Hindlimb muscle (tissue), 1 donor: ENCODE measurements around the gene SIRT2. TPM values are rescaled to one million over a fixed set of nuclear protein-coding genes. Genes with fewer than 3 reads are reported as not detected.
A peak's percentile ranks its signal among the peaks of the same experiment; 100 is the strongest.
"Not testable (repeated sequence)": the region's sequence is repeated elsewhere in the genome, so short reads cannot be mapped to it uniquely, and the experiment has no call there.

Source experiments
- DNase-seq: peaks from one replicate; pipeline ENCODE4 v3.0.0-alpha.2; 2013
- polyA plus RNA-seq: library from polyadenylated mRNA; unstranded; fragments of 120-200 nt; gene quantifications from one replicate; pipeline ENCODE4 v1.2.1, GENCODE V29; 2013; ENCODE audit not compliant: insufficient read length

Gene SIRT2
- polyA plus RNA-seq: 98.5 TPM

DNA sequence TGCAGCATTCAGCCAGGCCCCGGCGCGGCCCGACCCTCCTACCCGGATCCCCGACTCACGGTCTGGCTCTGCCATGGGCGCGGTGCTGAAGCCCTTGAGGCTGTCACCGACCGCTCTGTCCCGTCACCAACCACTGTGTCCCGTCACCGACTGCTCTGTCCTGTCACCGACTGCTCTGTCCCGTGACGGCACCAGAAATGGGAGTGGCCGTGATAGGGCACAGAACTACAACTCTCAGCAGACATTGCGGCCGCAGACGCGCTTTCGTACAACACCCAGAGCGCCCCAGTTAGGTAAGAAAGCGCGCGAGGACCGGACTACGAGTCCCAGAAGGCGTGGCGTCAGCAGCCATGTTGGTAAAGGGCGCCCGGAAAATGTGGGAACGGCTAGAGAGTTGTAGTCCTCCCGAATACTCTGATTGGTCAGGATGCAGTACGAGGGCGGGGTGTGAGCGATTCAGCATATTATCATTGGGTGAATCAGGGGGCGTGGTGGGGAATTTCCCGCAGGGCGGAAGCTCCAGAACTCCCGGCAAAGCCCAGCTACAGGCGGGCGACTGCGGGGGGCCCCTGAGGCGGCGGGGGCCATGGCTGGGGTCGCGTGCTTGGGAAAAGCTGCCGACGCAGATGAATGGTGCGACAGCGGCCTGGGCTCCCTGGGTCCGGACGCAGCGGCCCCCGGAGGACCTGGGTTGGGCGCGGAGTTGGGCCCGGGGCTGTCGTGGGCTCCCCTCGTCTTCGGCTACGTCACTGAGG, at the start of gene SIRT2, which contains the start of gene NFKBIB:
SIRT2 (minus strand) TSS at position 172 of the 755 bp plus-strand sequence; CDS start at position 75, 97 bp downstream.
NFKBIB (plus strand) TSS at position 523 of the 755 bp plus-strand sequence; CDS start at position 587, 64 bp downstream.
- peak; percentile 99 for DNase-seq

GRCh38 chr19:38946229-38947010, 47.0 kb upstream of the SIRT2 start:
- DNase-seq: no peak

DNA sequence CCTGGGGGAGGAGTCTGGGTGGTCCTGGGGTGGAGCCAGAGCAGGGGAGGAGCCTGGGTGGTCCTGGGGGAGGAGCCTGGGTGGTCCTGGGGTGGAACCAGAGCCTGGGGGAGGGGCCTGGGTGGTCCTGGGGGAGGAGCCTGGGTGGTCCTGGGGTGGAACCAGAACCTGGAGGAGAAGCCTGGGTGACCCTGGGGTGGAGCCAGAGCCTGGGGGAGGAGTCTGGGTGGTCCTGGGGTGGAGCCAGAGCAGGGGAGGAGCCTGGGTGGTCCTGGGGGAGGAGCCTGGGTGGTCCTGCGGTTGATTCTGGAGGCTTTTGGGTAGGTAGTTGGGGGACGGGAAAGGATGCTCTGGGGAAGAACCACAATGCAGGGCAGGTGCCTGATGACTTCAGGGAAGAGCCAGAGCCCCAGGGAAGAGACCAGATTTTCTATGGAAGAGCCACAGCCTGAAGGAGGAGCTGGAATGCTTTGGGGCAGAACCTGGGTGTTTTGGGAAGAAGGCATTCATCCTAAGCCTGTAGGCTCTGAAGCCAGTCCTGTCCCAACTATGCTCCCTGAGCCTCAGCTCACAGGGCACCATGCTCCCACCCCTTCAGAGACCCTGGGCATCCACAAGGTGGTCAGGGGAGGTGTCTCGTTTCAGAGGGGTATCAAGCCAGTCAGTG, 46.3 kb upstream of the SIRT2 start:
- DNase-seq: no peak

DNA sequence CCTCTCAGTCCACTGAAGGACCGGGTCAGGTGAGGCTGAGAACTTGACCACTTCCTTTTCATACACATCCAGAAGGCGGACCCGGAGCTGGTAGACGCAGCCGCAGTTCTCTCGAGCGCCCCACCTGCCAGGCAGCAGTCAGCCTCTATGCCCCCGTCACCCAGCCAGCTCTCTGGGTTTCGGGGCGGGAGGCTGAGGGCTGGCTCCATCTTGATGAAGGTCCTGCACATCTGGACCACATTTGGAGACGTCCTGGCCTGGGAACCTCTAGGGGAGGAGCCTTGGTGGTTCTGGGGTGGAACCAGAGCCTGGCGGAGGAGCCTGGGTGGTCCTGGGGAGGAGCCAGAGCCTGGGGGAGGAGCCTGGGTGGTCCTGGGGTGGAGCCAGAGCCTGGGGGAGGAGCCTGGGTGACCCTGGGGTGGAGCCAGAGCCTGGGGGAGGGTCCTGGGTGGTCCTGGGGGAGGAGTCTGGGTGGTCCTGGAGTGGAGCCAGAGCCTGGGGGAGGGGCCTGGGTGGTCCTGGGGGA, 45.6 kb upstream of the SIRT2 start:
- DNase-seq: no peak

DNA sequence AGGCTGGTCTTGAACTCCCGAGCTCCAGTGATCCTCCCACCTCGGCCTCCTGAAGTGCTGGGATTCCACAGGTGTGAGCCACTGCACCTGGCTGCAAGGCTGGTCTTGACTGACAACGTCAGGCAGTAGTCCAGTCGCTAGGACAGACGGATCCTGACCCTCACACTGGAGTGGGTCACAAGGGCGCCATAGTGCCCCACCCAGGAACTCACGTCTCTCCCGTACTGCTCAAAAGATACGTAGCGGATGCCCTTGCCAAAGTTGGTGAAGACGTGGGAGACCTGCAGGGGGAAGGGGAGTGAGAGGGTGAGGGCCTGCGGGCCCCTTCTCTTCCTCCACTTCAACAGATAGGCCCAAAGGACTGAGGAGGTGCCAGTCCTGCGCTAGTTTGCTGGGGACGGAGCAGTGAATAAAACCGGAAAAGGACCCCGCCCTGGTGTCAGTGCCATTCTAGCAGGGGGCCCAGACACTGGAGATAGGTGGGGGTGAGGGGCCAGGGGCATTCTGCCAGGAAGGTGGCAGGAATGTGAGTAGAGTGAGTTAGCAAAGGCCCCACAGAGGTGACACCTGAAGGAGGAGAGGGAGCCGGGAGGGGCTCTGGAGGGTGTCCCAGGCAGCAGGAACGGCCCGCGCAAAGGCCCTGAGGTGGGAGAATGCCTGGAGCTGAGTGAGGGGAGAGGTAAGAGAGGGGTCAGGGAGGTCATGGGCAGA, 43.2 kb upstream of the SIRT2 start:
- no peak for DNase-seq

GRCh38 chr19:38941979-38942378, 42.6 kb upstream of the SIRT2 start:
- DNase-seq: no peak

- DNase-seq: not testable (repeated sequence)
Observed at GRCh38 chr19:38941466-38941865, 42.0 kb upstream of the SIRT2 start.

GRCh38 chr19:38939957-38940356, 40.5 kb upstream of the SIRT2 start:
- no peak for DNase-seq

DNA sequence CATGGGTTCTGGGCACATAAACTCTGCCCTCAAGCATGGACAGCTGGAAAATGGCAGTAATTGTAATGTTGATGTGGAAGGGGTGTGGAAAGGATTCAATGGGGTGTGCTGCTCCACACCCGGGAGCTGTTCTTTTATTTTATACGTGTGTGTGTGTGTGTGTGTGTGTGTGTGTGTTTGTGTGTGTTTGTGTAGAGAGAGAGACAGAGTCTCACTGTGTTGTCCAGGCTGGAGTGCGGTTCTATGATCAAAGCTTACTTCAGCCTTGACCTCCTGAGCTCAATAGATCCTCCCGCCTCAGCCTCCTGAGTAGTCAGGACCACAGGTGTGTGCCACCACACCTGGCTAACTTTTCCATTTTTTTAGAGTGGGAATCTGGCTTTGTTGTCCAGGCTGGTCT, 34.1 kb upstream of the SIRT2 start:
- DNase-seq: no peak

DNA sequence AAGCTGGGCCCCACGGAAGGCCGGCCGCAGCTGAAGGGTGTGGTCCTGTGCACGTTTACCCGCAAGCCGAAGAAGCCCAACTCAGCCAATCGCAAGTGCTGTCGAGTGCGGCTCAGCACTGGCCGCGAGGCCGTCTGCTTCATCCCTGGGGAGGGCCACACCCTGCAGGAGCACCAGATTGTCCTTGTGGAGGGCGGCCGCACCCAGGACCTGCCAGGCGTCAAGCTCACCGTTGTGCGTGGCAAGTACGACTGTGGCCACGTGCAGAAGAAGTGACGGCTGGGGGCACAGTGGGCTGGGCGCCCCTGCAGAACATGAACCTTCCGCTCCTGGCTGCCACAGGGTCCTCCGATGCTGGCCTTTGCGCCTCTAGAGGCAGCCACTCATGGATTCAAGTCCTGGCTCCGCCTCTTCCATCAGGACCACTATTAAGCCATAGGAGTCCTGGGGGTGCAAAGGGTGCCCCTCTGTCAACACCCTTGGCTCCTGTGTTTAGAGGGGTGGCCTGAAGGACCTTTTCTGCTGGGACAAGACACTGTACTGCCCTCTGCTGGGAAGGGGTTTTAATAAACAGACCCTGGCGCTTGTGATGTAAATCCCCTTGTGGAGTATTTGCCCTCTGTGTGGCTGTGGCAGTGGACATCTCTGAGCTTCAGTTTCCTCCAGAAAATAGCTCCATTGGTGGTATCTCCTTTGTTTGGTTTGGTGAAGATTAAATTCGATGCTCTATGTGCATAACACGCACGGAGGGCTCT, 33.2 kb upstream of the SIRT2 start:
- DNase-seq: no peak

- DNase-seq: no peak
Observed at GRCh38 chr19:38931521-38931793, 32.0 kb upstream of the SIRT2 start.

GRCh38 chr19:38930776-38931520, 31.5 kb upstream of the SIRT2 start, which contains the start of gene MRPS12:
Gene MRPS12 (plus strand): TSS chr19:38930944. CDS start chr19:38931295, 351 bp downstream.
- DNase-seq: peak; percentile 98

- peak; percentile 95 for DNase-seq
Observed at GRCh38 chr19:38929929-38930775, 30.7 kb upstream of the SIRT2 start, which contains the start of gene SARS2. Gene SARS2 (minus strand): TSS chr19:38930763. CDS start chr19:38930736, 27 bp downstream.

GRCh38 chr19:38928391-38929001, 29.1 kb upstream of the SIRT2 start:
- DNase-seq: no peak

DNA sequence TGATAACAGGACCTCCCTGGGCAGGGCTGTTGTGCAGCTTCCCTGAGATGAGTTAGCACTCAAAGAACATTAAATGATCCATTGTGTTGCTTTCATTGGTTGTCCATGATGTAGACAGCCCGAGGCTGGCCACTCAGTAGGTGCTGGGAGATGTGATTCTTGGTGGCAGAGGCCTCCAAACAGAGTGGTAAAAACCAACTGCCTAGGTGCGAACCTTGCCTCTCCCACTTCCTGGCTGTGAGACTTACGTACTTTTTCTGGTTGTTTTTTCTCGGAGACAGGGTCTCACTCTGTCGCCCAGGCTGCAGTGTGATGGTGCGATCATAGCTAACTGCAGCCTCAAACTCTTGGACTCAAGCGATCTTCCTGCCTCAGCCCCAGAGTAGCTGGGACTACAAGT, 25.0 kb upstream of the SIRT2 start:
- DNase-seq: no peak

GRCh38 chr19:38922482-38922881, 23.1 kb upstream of the SIRT2 start:
- DNase-seq: no peak

- no peak for DNase-seq
Observed at GRCh38 chr19:38921420-38922274, 22.2 kb upstream of the SIRT2 start.
